ENCODE measurements around the gene UBA3.

The UBA3 gene

GRCh38 chr3:69020424-69020823, 59.7 kb downstream of the UBA3 start:
- no peak for DNase-seq (ENCODE audit: low read depth in 1 of 2, low spot score in 1 of 2)
- no peak overlapping the region for H3K27ac ChIP-seq (replicated peaks)
- H3K27me3 ChIP-seq (ENCODE audit: insufficient read depth, poor library complexity, severe bottlenecking), result no peaks in the 10 kb centered on the region
- no peak overlapping the region for H3K4me3 ChIP-seq (replicated peaks; ENCODE audit: insufficient read depth, low read length)
- TF ChIP-seq REST (IDR thresholded peaks at IDR 0.05; ENCODE audit: insufficient replicate concordance, low read depth) (no peak), SPI1 (IDR thresholded peaks at IDR 0.05; ENCODE audit: borderline replicate concordance, low read depth) (no peak), POLR2AphosphoS5 (IDR thresholded peaks at IDR 0.05; ENCODE audit: low read depth) (no peak), GABPA (IDR thresholded peaks at IDR 0.05; ENCODE audit: low read depth) (no peak), CTCF (IDR thresholded peaks at IDR 0.05; ENCODE audit: insufficient read depth, low read length) (no peak)

GRCh38 chr3:69016901-69017300, 63.3 kb downstream of the UBA3 start:
- Histone ChIP-seq H3K4me3 (replicated peaks; ENCODE audit: insufficient read depth, low read length) (no peak overlapping the region), H3K27me3 (ENCODE audit: insufficient read depth, poor library complexity, severe bottlenecking) (no peaks in the 10 kb centered on the region), H3K27ac (replicated peaks) (no peak overlapping the region)
- DNase-seq (ENCODE audit: low read depth in 1 of 2, low spot score in 1 of 2), result no peak
- TF ChIP-seq SPI1 (IDR thresholded peaks at IDR 0.05; ENCODE audit: borderline replicate concordance, low read depth), result no peak
- TF ChIP-seq POLR2AphosphoS5 (IDR thresholded peaks at IDR 0.05; ENCODE audit: low read depth), result no peak
- no peak for TF ChIP-seq CTCF (IDR thresholded peaks at IDR 0.05; ENCODE audit: insufficient read depth, low read length)
- no peak for TF ChIP-seq GABPA (IDR thresholded peaks at IDR 0.05; ENCODE audit: low read depth)
- TF ChIP-seq REST (IDR thresholded peaks at IDR 0.05; ENCODE audit: insufficient replicate concordance, low read depth), result no peak

DNA sequence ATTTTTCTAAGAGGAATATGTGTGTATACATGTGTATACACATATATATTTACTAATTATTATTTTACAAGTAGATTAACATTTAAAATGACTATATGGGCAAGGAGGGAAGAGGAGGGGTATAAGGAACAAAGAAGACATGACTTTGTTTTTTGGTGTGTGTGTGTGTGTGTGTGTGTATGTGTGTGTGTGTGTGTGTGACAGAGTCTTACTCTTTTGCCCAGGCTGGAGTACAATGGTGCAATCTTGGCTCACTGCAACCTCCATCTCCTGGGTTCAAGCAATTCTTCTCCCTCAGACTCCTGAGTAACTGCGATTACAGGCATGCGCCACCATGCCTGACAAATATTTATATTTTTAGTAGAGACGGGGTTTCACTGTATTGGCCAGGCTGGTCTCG, 64.1 kb downstream of the UBA3 start:
- no peak for DNase-seq (ENCODE audit: low read depth in 1 of 2, low spot score in 1 of 2)
- H3K27me3 ChIP-seq (ENCODE audit: insufficient read depth, poor library complexity, severe bottlenecking), result no peaks in the 10 kb centered on the region
- TF ChIP-seq POLR2AphosphoS5 (IDR thresholded peaks at IDR 0.05; ENCODE audit: low read depth) (no peak), REST (IDR thresholded peaks at IDR 0.05; ENCODE audit: insufficient replicate concordance, low read depth) (no peak), CTCF (IDR thresholded peaks at IDR 0.05; ENCODE audit: insufficient read depth, low read length) (no peak), SPI1 (IDR thresholded peaks at IDR 0.05; ENCODE audit: borderline replicate concordance, low read depth) (no peak)

More for the DNA sequence above, 64.1 kb downstream of the UBA3 start:
- H3K27ac ChIP-seq (replicated peaks), result no peak overlapping the region
- no peak overlapping the region for H3K4me3 ChIP-seq (replicated peaks; ENCODE audit: insufficient read depth, low read length)
